ENCODE measurements around the gene PATL1.

PATL1 gene

GRCh38 chr11:59610289-59610688 lies 58.5 kb downstream of the PATL1 start:
- no peak for TF ChIP-seq POLR2AphosphoS5 (IDR thresholded peaks at IDR 0.05; ENCODE audit: low read depth, low read length)
- no peak for TF ChIP-seq TAF1 (IDR thresholded peaks at IDR 0.05; ENCODE audit: borderline replicate concordance, low read depth, low read length)
- TF ChIP-seq POLR2A (IDR thresholded peaks at IDR 0.05; ENCODE audit: low read depth, low read length), result no peak
- no peak for DNase-seq (ENCODE audit: insufficient read length)
- FAIRE-seq, result peak; percentile 80

- DNase-seq (ENCODE audit: insufficient read length), result no peak
- FAIRE-seq, result no peak
- TF ChIP-seq POLR2A (IDR thresholded peaks at IDR 0.05; ENCODE audit: low read depth, low read length) (no peak), TAF1 (IDR thresholded peaks at IDR 0.05; ENCODE audit: borderline replicate concordance, low read depth, low read length) (no peak), POLR2AphosphoS5 (IDR thresholded peaks at IDR 0.05; ENCODE audit: low read depth, low read length) (no peak)
Measured at GRCh38 chr11:59607703-59608454, 61.0 kb downstream of the PATL1 start.

GRCh38 chr11:59602432-59602831 lies 66.4 kb downstream of the PATL1 start:
- no peak for DNase-seq (ENCODE audit: insufficient read length)
- no peak for TF ChIP-seq TAF1 (IDR thresholded peaks at IDR 0.05; ENCODE audit: borderline replicate concordance, low read depth, low read length)
- TF ChIP-seq POLR2AphosphoS5 (IDR thresholded peaks at IDR 0.05; ENCODE audit: low read depth, low read length), result no peak
- no peak for TF ChIP-seq POLR2A (IDR thresholded peaks at IDR 0.05; ENCODE audit: low read depth, low read length)
- FAIRE-seq, result no peak

- FAIRE-seq, result no peak
- TF ChIP-seq TAF1 (IDR thresholded peaks at IDR 0.05; ENCODE audit: borderline replicate concordance, low read depth, low read length) (no peak), POLR2AphosphoS5 (IDR thresholded peaks at IDR 0.05; ENCODE audit: low read depth, low read length) (no peak), POLR2A (IDR thresholded peaks at IDR 0.05; ENCODE audit: low read depth, low read length) (no peak)
Measured at GRCh38 chr11:59601788-59602187, 67.0 kb downstream of the PATL1 start.

GRCh38 chr11:59600636-59601035 lies 68.2 kb downstream of the PATL1 start:
- no peak for DNase-seq (ENCODE audit: insufficient read length)
- TF ChIP-seq POLR2A (IDR thresholded peaks at IDR 0.05; ENCODE audit: low read depth, low read length) (no peak), TAF1 (IDR thresholded peaks at IDR 0.05; ENCODE audit: borderline replicate concordance, low read depth, low read length) (no peak), POLR2AphosphoS5 (IDR thresholded peaks at IDR 0.05; ENCODE audit: low read depth, low read length) (no peak)
- no peak for FAIRE-seq

More at GRCh38 chr11:59601788-59602187, 67.0 kb downstream of the PATL1 start:
- DNase-seq (ENCODE audit: insufficient read length), result no peak

- DNase-seq (ENCODE audit: insufficient read length) (no peak), FAIRE-seq (no peak)
- TF ChIP-seq POLR2A (IDR thresholded peaks at IDR 0.05; ENCODE audit: low read depth, low read length) (no peak), TAF1 (IDR thresholded peaks at IDR 0.05; ENCODE audit: borderline replicate concordance, low read depth, low read length) (no peak), POLR2AphosphoS5 (IDR thresholded peaks at IDR 0.05; ENCODE audit: low read depth, low read length) (no peak)
Measured at GRCh38 chr11:59600234-59600633, 68.6 kb downstream of the PATL1 start.

- no peak for TF ChIP-seq POLR2AphosphoS5 (IDR thresholded peaks at IDR 0.05; ENCODE audit: low read depth, low read length)
- TF ChIP-seq POLR2A (IDR thresholded peaks at IDR 0.05; ENCODE audit: low read depth, low read length), result no peak
- TF ChIP-seq TAF1 (IDR thresholded peaks at IDR 0.05; ENCODE audit: borderline replicate concordance, low read depth, low read length), result no peak
- FAIRE-seq (no peak), DNase-seq (ENCODE audit: insufficient read length) (no peak)
Measured at GRCh38 chr11:59598961-59599360, 69.9 kb downstream of the PATL1 start.

Data from GM12892 (cell line).